ENCODE measurements around the gene THSD4.

GRCh38 chr15:71749500-71749899, 634.2 kb downstream of the THSD4 start:
- TF ChIP-seq CTCF (conservative IDR thresholded peaks at IDR 0.05) (no peak), EZH2 (IDR thresholded peaks at IDR 0.05; ENCODE audit: low read depth) (no peak)
